A673 (cell line): Measurements from ENCODE around the gene IMP4.

ENCODE experiments used
- CTCF ChIP-seq: fragments of 300-800, 200-600 bp; sonication (generic); conservative IDR thresholded peaks from 2 replicates; pipeline ENCODE4 v1.5.1; 2017; ENCODE audit warnings: low read depth, mild to moderate bottlenecking, antibody characterized with exemption, low read length, moderate library complexity, mixed read lengths
- EZH2 ChIP-seq: fragments of 200-600 bp; sonication (generic); IDR thresholded peaks from 2 replicates; pipeline ENCODE4 v1.6.1; 2017; ENCODE audit warnings: borderline replicate concordance, low read depth, mild to moderate bottlenecking, mixed read lengths, antibody characterized with exemption, low read length; ENCODE audit not compliant: poor library complexity, severe bottlenecking

GRCh38 chr2:130380096-130380934, 37.6 kb downstream of the IMP4 start:
- no peak for TF ChIP-seq CTCF
- TF ChIP-seq EZH2: no peak
